CD4-positive, alpha-beta T cell (primary cell): Measurements from ENCODE around the gene AK5. TPM values are rescaled to one million over a fixed set of nuclear protein-coding genes. Genes with fewer than 3 reads are reported as not detected.

ENCODE experiments used
- ATAC-seq: fragments of 200-7000 bp; cut with Tn5 transposase; one replicate; pipeline ENCODE4 v1.10.0; 2022; ENCODE audit warnings: mild to moderate bottlenecking; ENCODE audit not compliant: poor library complexity
- CTCF ChIA-PET: fragments of 350-600 bp; sonication (Branson Sonifier 250); formaldehyde crosslinking; loops from one replicate; lab custom pipeline; 2021; ENCODE audit warnings: antibody characterized with exemption, inconsistent platforms; lab: Charles Lee
- POLR2A ChIA-PET: fragments of 350-600 bp; sonication (Branson Sonifier 250); formaldehyde crosslinking; loops from one replicate; lab custom pipeline; 2021; ENCODE audit warnings: antibody characterized with exemption, inconsistent platforms; lab: Charles Lee
- DNase-seq, 14 experiments: peaks; one replicate each; pipeline ENCODE4 v3.0.0-alpha.2; 2013 to 2020; ENCODE audit warnings: mixed read lengths in 2 of 14
- H3K27ac ChIP-seq, 2 donors: one replicate each; pipeline versions ENCODE4 v1.5.1 to v1.7.0; 2013; ENCODE audit warnings: low read length in 2 of 2, low read depth in 1 of 2, mild to moderate bottlenecking in 1 of 2
- H3K27me3 ChIP-seq, 2 experiments: 1 replicate in 1 of 2; 2 replicates in 1 of 2; pipeline versions ENCODE4 v1.6.1 to v1.7.0; 2013; ENCODE audit warnings: low read length in 2 of 2, control low read depth in 1 of 2, mild to moderate bottlenecking in 1 of 2, moderate library complexity in 1 of 2; ENCODE audit not compliant: insufficient read depth in 2 of 2, control insufficient read depth in 1 of 2
- H3K36me3 ChIP-seq: one replicate; pipeline ENCODE4 v1.6.1; 2013; ENCODE audit warnings: low read length, control low read depth; ENCODE audit not compliant: insufficient read depth
- H3K4me1 ChIP-seq: one replicate; pipeline ENCODE4 v1.6.1; 2013; ENCODE audit warnings: low read length, control low read depth; ENCODE audit not compliant: insufficient read depth
- H3K4me3 ChIP-seq: one replicate; pipeline ENCODE4 v1.5.1; 2013; ENCODE audit warnings: mild to moderate bottlenecking, low read length, moderate library complexity
- H3K9me3 ChIP-seq, 2 experiments: 1 replicate in 1 of 2; 2 replicates in 1 of 2; pipeline versions ENCODE4 v1.6.1 to v1.7.0; 2013; ENCODE audit warnings: low read length in 2 of 2, mild to moderate bottlenecking in 2 of 2, control low read depth in 1 of 2, moderate library complexity in 1 of 2; ENCODE audit not compliant: control insufficient read depth in 1 of 2, insufficient read depth in 1 of 2
- H3K27ac Mint-ChIP-seq: one replicate; pipeline ENCODE4 v1.8.0; 2020; ENCODE audit warnings: mixed read lengths
- H3K27me3 Mint-ChIP-seq: one replicate; pipeline ENCODE4 v1.8.0; 2021; ENCODE audit warnings: mixed read lengths
- H3K36me3 Mint-ChIP-seq: one replicate; pipeline ENCODE4 v1.8.0; 2021; ENCODE audit warnings: low read depth, mixed read lengths
- H3K4me1 Mint-ChIP-seq: one replicate; pipeline ENCODE4 v1.8.0; 2021; ENCODE audit warnings: low read depth, mixed read lengths
- H3K4me3 Mint-ChIP-seq: one replicate; pipeline ENCODE4 v1.8.0; 2020; ENCODE audit warnings: mild to moderate bottlenecking, mixed read lengths
- H3K9me3 Mint-ChIP-seq: one replicate; pipeline ENCODE4 v1.8.0; 2020; ENCODE audit warnings: mixed read lengths
- CTCF ChIP-seq: fragments of 200-600 bp; IDR thresholded peaks from one replicate; pipeline ENCODE4 v1.8.0; 2022; ENCODE audit warnings: antibody characterized with exemption, mild to moderate bottlenecking
- intact Hi-C, 2 experiments: fragments of 100-400 bp; cut with DNase I in 1 of 2; cut with micrococcal nuclease in 1 of 2; formaldehyde crosslinking; loops; one replicate each; pipeline versions ENCODE4 v1.15.1 to v1.9.0; 2023 to 2025; cut with DNase I, micrococcal nuclease
- total RNA-seq, 174 experiments: library from RNA in 2 of 174; stranded (reverse) in 2 of 174; gene quantifications; one replicate each; pipeline ENCODE4 v1.2.3 and lab custom pipeline; 2021 to 2026

The AK5 gene
- total RNA-seq, 2 experiments from 2014 or later, result 32.0 TPM

GRCh38 chr1:77498918-77499317 is 217.1 kb downstream of the AK5 start:
- Mint-ChIP-seq H3K9me3 (no peaks in the 10 kb centered on the region), H3K4me3 (no peak overlapping the region), H3K27me3 (no peaks in the 10 kb centered on the region), H3K27ac (no peak overlapping the region), H3K36me3 (peaks cover 69% of the 10 kb centered on the region), H3K4me1 (peaks cover 18% of the 10 kb centered on the region)
- H3K36me3 ChIP-seq, result no peaks in the 10 kb centered on the region
- no peaks in the 10 kb centered on the region for H3K27me3 ChIP-seq
- H3K9me3 ChIP-seq, result no peaks in the 10 kb centered on the region
- no peak for ATAC-seq
- H3K4me1 ChIP-seq, result no peaks in the 10 kb centered on the region
- no peak for TF ChIP-seq CTCF
- ChIA-PET POLR2A (interaction anchor here (0.6 kb wide), 1 partner anchor 64 kb away, joined by 3 read pairs; no protein-coding TSS in a partner anchor), CTCF (no interaction called here)
- intact Hi-C loops, result no loop called here
- no peak overlapping the region for H3K27ac ChIP-seq
- H3K4me3 ChIP-seq, result no peak overlapping the region
- no peak for DNase-seq

GRCh38 chr1:77499466-77499865 is 217.6 kb downstream of the AK5 start:
- H3K4me3 Mint-ChIP-seq, result no peak overlapping the region
- CTCF ChIA-PET, result no interaction called here
- H3K27ac Mint-ChIP-seq, result no peak overlapping the region

GRCh38 chr1:77504986-77505385 is 223.2 kb downstream of the AK5 start:
- H3K9me3 Mint-ChIP-seq, result no peaks in the 10 kb centered on the region
- intact Hi-C loops, result no loop called here
- H3K4me1 Mint-ChIP-seq, result peaks cover 11% of the 10 kb centered on the region
- no peaks in the 10 kb centered on the region for H3K27me3 ChIP-seq
- H3K9me3 ChIP-seq, result no peaks in the 10 kb centered on the region
- H3K27ac Mint-ChIP-seq, result peak overlapping the region; percentile 2
- no peak overlapping the region for H3K27ac ChIP-seq
- no peak overlapping the region for H3K4me3 Mint-ChIP-seq
- peak in 1 of 14 experiments; percentile 3 for DNase-seq
- peaks cover 29% of the 10 kb centered on the region for H3K36me3 Mint-ChIP-seq
- no peak for TF ChIP-seq CTCF
- no peak overlapping the region for H3K4me3 ChIP-seq
- H3K4me1 ChIP-seq, result no peaks in the 10 kb centered on the region
- H3K36me3 ChIP-seq, result no peaks in the 10 kb centered on the region
- no peaks in the 10 kb centered on the region for H3K27me3 Mint-ChIP-seq
- ChIA-PET POLR2A (interaction anchor here (0.7 to 1.6 kb wide), 2 partner anchors 10 to 298 kb away, joined by 3 to 4 read pairs; no protein-coding TSS in a partner anchor), CTCF (no interaction called here)
- no peak for ATAC-seq

More at GRCh38 chr1:77499466-77499865, 217.6 kb downstream of the AK5 start:
- ATAC-seq (no peak), DNase-seq (no peak)
- no peaks in the 10 kb centered on the region for H3K27me3 Mint-ChIP-seq
- Histone ChIP-seq H3K27ac (no peak overlapping the region), H3K4me1 (no peaks in the 10 kb centered on the region), H3K36me3 (no peaks in the 10 kb centered on the region), H3K4me3 (no peak overlapping the region), H3K9me3 (no peaks in the 10 kb centered on the region), H3K27me3 (no peaks in the 10 kb centered on the region)
- H3K4me1 Mint-ChIP-seq, result peaks cover 21% of the 10 kb centered on the region
- intact Hi-C loops, result no loop called here
- no peaks in the 10 kb centered on the region for H3K9me3 Mint-ChIP-seq
- TF ChIP-seq CTCF, result no peak
- POLR2A ChIA-PET, result no interaction called here
- peaks cover 64% of the 10 kb centered on the region for H3K36me3 Mint-ChIP-seq
